IMR-90 (cell line): ENCODE data around the gene STPG1. TPM values are rescaled to one million over a fixed set of nuclear protein-coding genes. Genes with fewer than 3 reads are reported as not detected.

Experiments
- ATAC-seq: fragments of 200-7000 bp; cut with Tn5 transposase; 2 replicates; pipeline ENCODE4 v1.9.1; 2020; ENCODE audit warnings: low read depth, mild to moderate bottlenecking, moderate library complexity
- BruUV-seq: library from RNA; stranded (reverse); fragments of 400-500 nt; replicated peaks from 2 replicates; lab custom pipeline; 2021; lab: Mats Ljungman, UMichigan
- CTCF ChIA-PET: fragments of 300-600 bp; formaldehyde crosslinking; extraction: SDS; loops from one replicate; lab custom pipeline; 2021; ENCODE audit warnings: antibody characterized with exemption; lab: Yijun Ruan, JAX
- POLR2A ChIA-PET: fragments of 300-600 bp; sonication (Branson Sonifier 250); formaldehyde crosslinking; loops from one replicate; lab custom pipeline; 2022; ENCODE audit warnings: antibody characterized with exemption; ENCODE audit not compliant: unreplicated experiment; lab: Charles Lee
- DNase-seq: peaks from one replicate; pipeline ENCODE4 v3.0.0; 2013
- H2AFZ ChIP-seq: replicated peaks from 2 replicates; pipeline ENCODE3; 2013; ENCODE audit warnings: low read length, mild to moderate bottlenecking; ENCODE audit not compliant: poor library complexity
- H2AK5ac ChIP-seq: 2 replicates; pipeline ENCODE4 v1.6.1; 2013; ENCODE audit warnings: low read depth, low read length, inconsistent platforms
- H2AK9ac ChIP-seq: replicated peaks from 2 replicates; pipeline ENCODE3; 2013; ENCODE audit warnings: mild to moderate bottlenecking, low read depth, low read length, moderate library complexity; ENCODE audit not compliant: poor library complexity
- H2BK120ac ChIP-seq: 2 replicates; pipeline ENCODE4 v1.6.1; 2013; ENCODE audit warnings: low read depth, low read length, inconsistent platforms
- H2BK15ac ChIP-seq: 3 replicates; pipeline ENCODE4 v1.6.1; 2013; ENCODE audit warnings: low read depth, low read length, inconsistent platforms
- H2BK20ac ChIP-seq: 2 replicates; pipeline ENCODE4 v1.6.1; 2013; ENCODE audit warnings: low read depth, mild to moderate bottlenecking, inconsistent platforms, low read length, moderate library complexity
- H2BK5ac ChIP-seq: 2 replicates; pipeline ENCODE4 v1.6.1; 2013; ENCODE audit warnings: mild to moderate bottlenecking, low read depth, low read length, inconsistent platforms; ENCODE audit not compliant: poor library complexity, severe bottlenecking
- H3K14ac ChIP-seq: replicated peaks from 2 replicates; pipeline ENCODE4 v1.6.1; 2013; ENCODE audit warnings: low read depth, low read length, inconsistent platforms
- H3K18ac ChIP-seq: 2 replicates; pipeline ENCODE4 v1.6.1; 2013; ENCODE audit warnings: low read depth, low read length, control low read depth
- H3K23ac ChIP-seq: 2 replicates; pipeline ENCODE4 v1.6.1; 2013; ENCODE audit warnings: low read depth, low read length, inconsistent platforms
- H3K27ac ChIP-seq: 2 replicates; pipeline ENCODE4 v1.5.1; 2013; ENCODE audit warnings: mild to moderate bottlenecking, control low read depth, low read length; ENCODE audit not compliant: insufficient read depth
- H3K27me3 ChIP-seq: 2 replicates; pipeline ENCODE4 v1.6.1; 2013; ENCODE audit warnings: low read length; ENCODE audit not compliant: control insufficient read depth, insufficient read depth
- H3K36me3 ChIP-seq: 2 replicates; pipeline ENCODE4 v1.6.1; 2013; ENCODE audit warnings: low read length, mixed read lengths; ENCODE audit not compliant: control insufficient read depth, insufficient read depth
- H3K4ac ChIP-seq: 2 replicates; pipeline ENCODE4 v1.6.1; 2013; ENCODE audit warnings: low read depth, low read length, inconsistent platforms
- H3K4me1 ChIP-seq: 2 replicates; pipeline ENCODE4 v1.6.1; 2013; ENCODE audit warnings: low read length, mixed read lengths; ENCODE audit not compliant: control insufficient read depth, insufficient read depth
- H3K4me2 ChIP-seq: 2 replicates; pipeline ENCODE4 v1.6.1; 2013; ENCODE audit warnings: low read depth, mild to moderate bottlenecking, control low read depth, low read length, moderate library complexity
- H3K4me3 ChIP-seq: 2 replicates; pipeline ENCODE4 v1.5.1; 2013; ENCODE audit warnings: low read depth, mild to moderate bottlenecking, control low read depth, low read length, moderate library complexity; ENCODE audit not compliant: insufficient read depth
- H3K56ac ChIP-seq: 2 replicates; pipeline ENCODE4 v1.6.1; 2013; ENCODE audit warnings: low read length, inconsistent platforms; ENCODE audit not compliant: insufficient read depth; ENCODE audit errors: extremely low read depth
- H3K79me1 ChIP-seq, 2 experiments: 2 replicates each; pipeline ENCODE4 v1.6.1; 2013; ENCODE audit warnings: low read length in 2 of 2, inconsistent platforms in 1 of 2, low read depth in 1 of 2
- H3K9ac ChIP-seq: 2 replicates; pipeline ENCODE4 v1.6.1; 2013; ENCODE audit warnings: low read depth, low read length, control low read depth
- H3K9me1 ChIP-seq: 2 replicates; pipeline ENCODE4 v1.6.1; 2013; ENCODE audit warnings: low read length, inconsistent platforms; ENCODE audit not compliant: insufficient read depth
- H3K9me3 ChIP-seq: 2 replicates; pipeline ENCODE4 v1.6.1; 2013; ENCODE audit warnings: low read length; ENCODE audit not compliant: control insufficient read depth, insufficient read depth
- H4K20me1 ChIP-seq: 2 replicates; pipeline ENCODE4 v1.6.1; 2013; ENCODE audit warnings: low read length, inconsistent platforms; ENCODE audit not compliant: insufficient read depth
- H4K5ac ChIP-seq: 2 replicates; pipeline ENCODE4 v1.6.1; 2013; ENCODE audit warnings: mild to moderate bottlenecking, low read depth, low read length, control low read depth
- H4K8ac ChIP-seq, 2 experiments: 2 replicates each; pipeline ENCODE4 v1.6.1; 2013; ENCODE audit warnings: low read depth in 2 of 2, low read length in 2 of 2, control low read depth in 1 of 2, inconsistent platforms in 1 of 2
- H4K91ac ChIP-seq: 2 replicates; pipeline ENCODE4 v1.6.1; 2013; ENCODE audit warnings: low read depth, low read length, inconsistent platforms; ENCODE audit not compliant: insufficient read depth
- BHLHE40 ChIP-seq: fragments of 150-350 bp; IDR thresholded peaks from 2 replicates; pipeline ENCODE4 v1.6.1; 2016; ENCODE audit warnings: mild to moderate bottlenecking, low read depth, low read length
- CEBPB ChIP-seq: IDR thresholded peaks from 2 replicates; pipeline ENCODE4 v1.6.1; 2012; ENCODE audit warnings: low read depth, low read length, improper control_type of control experiment
- CTCF ChIP-seq: conservative IDR thresholded peaks from 2 replicates; pipeline ENCODE4 v1.5.1; 2012; ENCODE audit warnings: mild to moderate bottlenecking, low read depth, low read length, improper control_type of control experiment
- ELK1 ChIP-seq: fragments of 150-350 bp; IDR thresholded peaks from 2 replicates; pipeline ENCODE4 v1.6.1; 2016; ENCODE audit warnings: low read depth, mild to moderate bottlenecking, low read length, moderate library complexity, borderline replicate concordance
- FOS ChIP-seq: fragments of 150-350 bp; IDR thresholded peaks from 2 replicates; pipeline ENCODE4 v1.6.1; 2016; ENCODE audit warnings: low read depth, low read length
- POLR2A ChIP-seq: IDR thresholded peaks from 2 replicates; pipeline ENCODE4 v1.6.1; 2012; ENCODE audit warnings: mild to moderate bottlenecking, low read depth, low read length
- RAD21 ChIP-seq: IDR thresholded peaks from 2 replicates; pipeline ENCODE4 v1.6.1; 2012; ENCODE audit warnings: low read length, improper control_type of control experiment
- WGBS, 2 experiments: methylation state at CpG; one replicate each; pipeline versions ENCODE4 v1.1.5 to v1.1.7; 2013; ENCODE audit warnings: missing lambda C conversion rate in 2 of 2; ENCODE audit not compliant: insufficient read length in 1 of 2; ENCODE audit errors: extremely low coverage in 2 of 2; 5-methylcytosine and 5-hydroxymethylcytosine counted together
- dilution Hi-C: fragments of 300-500 bp; cut with HindIII; formaldehyde crosslinking; loops from one replicate; pipeline ENCODE4 v1.14.3; 2018; ENCODE audit warnings: low sequenced_read_pairs; ENCODE audit not compliant: unreplicated experiment
- in situ Hi-C: fragments of 300-500 bp; cut with MboI; formaldehyde crosslinking; loops from 3 replicates; pipeline ENCODE4 v1.14.3; 2019; ENCODE audit warnings: low sequenced_read_pairs, inconsistent platforms, mixed read lengths
- intact Hi-C: fragments of 100-400 bp; cut with micrococcal nuclease; formaldehyde crosslinking; loops from 2 replicates; pipeline ENCODE4 v1.10.0; 2022
- polyA plus RNA-seq, 3 experiments: library from polyadenylated mRNA; depleted of rRNA; stranded (reverse); fragments of >200 nt; gene quantifications; 2 replicates each; pipeline ENCODE4 v1.2.3, GENCODE V29; 2012; ENCODE audit warnings: low replicate concordance in 1 of 3
- total RNA-seq: library from RNA; depleted of rRNA; stranded (reverse); fragments of >200 nt; gene quantifications from 2 replicates; pipeline ENCODE4 v1.2.3, GENCODE V29; 2012

STPG1 gene
- total and polyA plus RNA-seq, 2 of the 4 experiments (the other 2 are of a cell fraction) = 3.0 to 6.5 TPM

- dilution Hi-C loops = no loop called here
- H3K56ac ChIP-seq = no peak overlapping the region
- BruUV-seq = no TSS peak
- H3K14ac ChIP-seq = no peak overlapping the region
- H2AK9ac ChIP-seq = no peak overlapping the region
- ChIA-PET POLR2A (no interaction called here), CTCF (interaction anchor here (1.0 kb wide), 2 partner anchors 69 to 124 kb away, joined by 3 to 4 read pairs; no protein-coding TSS in a partner anchor)
- H3K4me2 ChIP-seq = peak overlapping the region; percentile 61
- DNase-seq (no peak), ATAC-seq (peak; percentile 57)
- peak overlapping the region; percentile 77; the same call in 1 of the 3 replicates for H2BK15ac ChIP-seq
- H3K9ac ChIP-seq = peak overlapping the region; percentile 6; the same call in 1 of the 2 replicates
- H3K23ac ChIP-seq = no peak overlapping the region; the same call in 1 of the 2 replicates
- peak overlapping the region; percentile 58 for H2BK20ac ChIP-seq
- intact Hi-C loops = no loop called here
- no peaks in the 10 kb centered on the region; the same call in 1 of the 2 replicates for H3K9me1 ChIP-seq
- peak overlapping the region; percentile 22; the same call in 1 of the 2 replicates for H3K18ac ChIP-seq
- no peak overlapping the region for H2BK5ac ChIP-seq
- WGBS, 2 experiments = 12% methylated on average over 12 of the region's 33 CpGs; no CpG with 5 or more reads in 1 of the 2 experiments
- H4K91ac ChIP-seq = peak overlapping the region; percentile 60
- no peaks in the 10 kb centered on the region for H3K9me3 ChIP-seq
- H2AK5ac ChIP-seq = peak overlapping the region; percentile 64; the same call in 1 of the 2 replicates
- TF ChIP-seq CEBPB = no peak
- no peak for TF ChIP-seq RAD21
- no peak for TF ChIP-seq CTCF
- no peak for TF ChIP-seq POLR2A
- no peak for TF ChIP-seq FOS
- TF ChIP-seq BHLHE40 = no peak
- no peak for TF ChIP-seq ELK1
- H2AFZ ChIP-seq = peak overlapping the region; percentile 91
- no peaks in the 10 kb centered on the region for H3K79me1 ChIP-seq
- in situ Hi-C loops = no loop called here
- peak overlapping the region in 1 of 2 experiments; percentile 38; a peak in 1 of 4 replicates for H4K8ac ChIP-seq
- H3K36me3 ChIP-seq = no peaks in the 10 kb centered on the region
- peak overlapping the region; percentile 34 for H2BK120ac ChIP-seq
- H4K20me1 ChIP-seq = no peaks in the 10 kb centered on the region
- H3K27ac ChIP-seq = no peak overlapping the region
- no peak overlapping the region for H4K5ac ChIP-seq
- H3K4me1 ChIP-seq = peaks cover 10% of the 10 kb centered on the region
- peak overlapping the region; percentile 31 for H3K4me3 ChIP-seq
- H3K4ac ChIP-seq = peak overlapping the region; percentile 29; the same call in 1 of the 2 replicates
- peaks cover 72% of the 10 kb centered on the region for H3K27me3 ChIP-seq
These were observed 91.0 kb downstream of the STPG1 start for GRCh38 chr1:24322470-24323177.
